GM21737 (cell line): ENCODE measurements around the gene TECPR1.
"Not testable (repeated sequence)": the region's sequence is repeated elsewhere in the genome, so short reads cannot be mapped to it uniquely, and the experiment has no call there.

Source experiments
- ATAC-seq: cut with Tn5 transposase; IDR thresholded peaks from one replicate; pipeline ENCODE4 v1.9.1; 2021; ENCODE audit warnings: mild to moderate bottlenecking, moderate library complexity; ENCODE audit not compliant: unreplicated experiment

The TECPR1 gene

GRCh38 chr7:98230746-98231471 is 21.1 kb downstream of the TECPR1 start:
- ATAC-seq = no peak

- no peak for ATAC-seq
These were observed 21.9 kb downstream of the TECPR1 start for GRCh38 chr7:98229991-98230745.

- ATAC-seq = no peak
These were observed 22.6 kb downstream of the TECPR1 start for GRCh38 chr7:98229441-98229840.

DNA sequence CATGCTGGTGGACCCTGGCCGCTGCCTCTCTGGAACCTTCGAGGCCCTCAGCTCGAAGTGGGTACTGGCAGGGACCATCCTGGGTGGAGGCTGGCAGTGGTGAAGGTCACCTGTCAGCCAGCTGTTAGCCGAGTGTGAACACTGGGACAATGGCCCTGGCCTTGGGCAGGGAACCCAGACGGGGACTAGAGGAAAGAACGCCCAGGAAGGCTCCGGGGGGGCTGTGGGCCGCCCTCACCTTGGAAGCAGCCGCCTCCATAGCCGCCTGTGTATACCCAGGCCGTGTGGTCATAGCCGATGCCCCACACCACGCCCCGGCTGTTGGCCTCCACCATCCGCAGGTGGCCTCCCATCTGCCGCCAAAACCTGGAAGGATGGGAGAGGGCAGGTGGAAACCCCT is 23.2 kb downstream of the TECPR1 start:
- no peak for ATAC-seq

GRCh38 chr7:98227939-98228338 is 24.1 kb downstream of the TECPR1 start:
- no peak for ATAC-seq

GRCh38 chr7:98225913-98226614 is 26.0 kb downstream of the TECPR1 start:
- ATAC-seq = no peak

GRCh38 chr7:98224701-98225181 is 27.3 kb downstream of the TECPR1 start:
- ATAC-seq = no peak

- no peak for ATAC-seq
These were observed 27.9 kb downstream of the TECPR1 start for GRCh38 chr7:98223898-98224700.

GRCh38 chr7:98223351-98223897 is 28.6 kb downstream of the TECPR1 start:
- no peak for ATAC-seq

DNA sequence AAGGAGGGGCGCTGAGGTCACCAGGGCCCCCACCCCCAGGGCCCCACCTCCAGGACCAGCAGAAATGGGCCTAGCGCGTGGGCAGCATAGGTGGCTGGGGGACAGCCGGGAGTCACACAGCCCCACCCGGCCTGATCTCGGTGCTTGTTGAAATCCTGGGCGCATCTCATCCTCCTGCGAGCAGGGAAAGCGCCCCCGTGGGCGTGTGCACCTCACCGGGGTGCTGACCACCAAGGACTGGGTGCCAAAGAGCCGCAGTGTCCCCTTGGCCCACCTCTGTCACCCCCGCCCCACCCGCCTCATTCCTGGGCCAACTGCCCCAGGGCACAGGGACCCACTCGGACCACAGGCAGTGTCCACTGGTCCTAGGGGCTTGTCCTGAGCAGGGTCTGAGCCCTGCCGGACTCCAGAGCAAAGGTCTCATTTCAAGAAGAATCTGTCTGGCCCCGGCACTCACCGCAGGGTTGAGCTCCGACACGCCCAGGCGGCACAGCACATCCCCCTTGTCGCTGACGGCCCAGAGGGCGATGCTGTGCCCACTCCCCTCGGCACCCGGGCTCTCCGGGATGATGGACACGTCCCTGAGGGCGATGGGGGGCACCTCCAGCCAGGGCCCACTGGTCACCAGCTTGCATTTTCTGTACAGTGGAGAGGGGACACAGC is 29.4 kb downstream of the TECPR1 start:
- no peak for ATAC-seq

DNA sequence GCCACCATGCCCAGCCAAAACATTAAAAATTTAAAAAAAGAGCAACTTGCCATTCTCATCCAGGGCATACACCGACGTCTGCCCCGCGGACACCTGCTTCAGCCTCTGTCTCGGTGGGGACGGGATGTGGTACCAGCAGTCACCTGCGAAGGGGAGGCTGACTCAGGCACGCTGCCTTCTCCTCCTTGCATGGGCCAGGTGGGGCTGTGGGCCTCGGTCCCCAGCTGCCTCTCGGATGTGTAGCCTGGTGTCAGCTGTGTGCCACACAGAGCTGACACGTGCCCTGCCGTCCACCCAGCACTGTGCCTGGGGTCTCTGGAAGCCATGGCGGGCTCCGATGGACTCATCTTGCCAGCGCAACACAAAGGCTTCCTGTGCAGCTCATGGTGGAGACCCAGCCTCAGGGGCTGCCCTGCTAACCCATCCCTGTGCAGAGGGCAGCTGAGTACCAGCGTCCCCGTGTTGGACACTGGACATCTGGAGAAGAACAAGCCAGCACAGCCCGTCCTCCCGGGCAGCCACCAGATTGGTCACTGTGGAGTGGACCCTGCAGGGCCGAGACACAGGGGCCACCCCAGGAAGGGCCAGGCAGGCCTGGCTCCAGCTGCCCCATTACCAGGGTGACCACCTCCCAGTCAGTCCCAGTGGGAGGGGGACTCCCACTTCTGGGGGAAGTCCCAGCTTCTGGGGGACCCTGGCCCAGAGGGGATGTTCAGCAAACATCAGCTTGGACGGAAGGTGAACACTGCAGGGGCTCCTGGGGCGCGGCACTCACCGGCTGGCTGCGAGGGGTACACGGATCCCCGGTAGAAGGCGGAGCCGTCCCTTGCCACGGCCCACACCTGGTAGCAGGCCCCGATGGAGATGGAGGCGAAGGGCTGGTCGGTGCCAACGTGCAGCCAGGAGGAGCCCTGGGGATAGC is 30.2 kb downstream of the TECPR1 start:
- no peak for ATAC-seq

DNA sequence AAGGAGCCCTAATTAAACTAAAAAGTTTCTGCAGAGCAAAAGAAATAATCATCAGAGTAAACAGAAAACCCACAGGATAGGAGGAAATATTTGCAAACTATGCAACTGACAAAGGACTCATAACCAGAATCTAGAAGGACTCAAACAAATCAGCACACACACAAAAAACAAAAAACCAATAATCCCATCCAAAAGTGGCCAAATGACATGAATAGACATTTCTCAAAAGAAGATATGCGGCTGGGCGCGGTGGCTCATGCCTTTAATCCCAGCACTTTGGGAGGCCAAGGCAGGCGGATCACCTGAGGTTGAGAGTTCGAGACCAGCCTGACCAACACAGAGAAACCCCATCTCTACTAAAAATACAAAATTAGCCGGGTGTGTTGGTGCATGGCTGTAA is 32.6 kb downstream of the TECPR1 start:
- not testable (repeated sequence) for ATAC-seq

GRCh38 chr7:98217623-98218582 is 34.1 kb downstream of the TECPR1 start:
- ATAC-seq = no peak

- no peak for ATAC-seq
These were observed 35.0 kb downstream of the TECPR1 start for GRCh38 chr7:98216941-98217622.

DNA sequence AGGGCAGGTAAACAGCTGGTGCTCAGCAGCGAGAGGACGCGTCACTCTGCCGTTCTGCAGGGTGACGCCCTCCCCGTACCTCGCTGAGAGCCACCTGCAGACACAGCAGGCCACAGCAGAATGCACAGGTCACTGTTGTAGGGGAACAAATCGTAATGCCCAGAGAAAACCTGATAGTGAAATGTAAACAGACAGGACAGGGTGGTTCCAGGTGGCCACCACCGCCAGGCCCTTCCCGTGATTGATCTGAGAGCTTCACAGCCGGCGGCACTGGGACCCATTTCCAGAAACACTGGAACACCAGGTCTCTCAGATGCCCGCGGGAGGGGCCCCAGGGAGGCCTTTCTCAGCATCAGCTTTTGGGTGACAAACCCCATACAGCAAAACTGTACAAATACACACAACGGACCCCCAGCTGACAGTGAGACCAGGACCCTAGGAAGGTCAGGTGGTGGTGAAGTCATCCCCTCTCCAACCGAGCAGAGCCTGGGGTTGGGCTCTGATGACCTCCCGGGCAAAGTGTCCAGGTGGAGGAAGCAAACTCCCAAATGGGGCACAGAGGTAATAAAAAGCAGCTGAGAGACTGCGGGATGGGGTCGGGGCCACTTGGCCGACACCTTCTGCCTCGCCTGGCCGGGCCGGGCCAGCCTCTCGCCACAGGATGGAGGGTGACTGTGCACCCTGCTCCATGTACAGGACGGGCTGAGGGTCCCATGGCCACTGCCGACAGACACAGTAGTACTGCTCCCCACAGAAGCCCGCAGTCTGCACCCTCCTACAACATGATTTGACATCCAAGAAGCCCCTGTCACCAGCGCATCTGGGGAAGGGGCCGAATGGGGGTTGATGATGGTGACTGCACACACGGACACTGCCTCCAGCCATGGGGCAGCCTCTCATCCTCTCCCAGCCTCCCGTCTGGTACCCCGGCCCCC is 36.2 kb downstream of the TECPR1 start:
- no peak for ATAC-seq

GRCh38 chr7:98214811-98215321 is 37.2 kb downstream of the TECPR1 start:
- ATAC-seq = no peak
